Measurements from ENCODE around the gene TRPV5. TPM values are rescaled to one million over a fixed set of nuclear protein-coding genes. Genes with fewer than 3 reads are reported as not detected.

Gene TRPV5
- total RNA-seq, 4 donors from 2014 or later, result not detected

DNA sequence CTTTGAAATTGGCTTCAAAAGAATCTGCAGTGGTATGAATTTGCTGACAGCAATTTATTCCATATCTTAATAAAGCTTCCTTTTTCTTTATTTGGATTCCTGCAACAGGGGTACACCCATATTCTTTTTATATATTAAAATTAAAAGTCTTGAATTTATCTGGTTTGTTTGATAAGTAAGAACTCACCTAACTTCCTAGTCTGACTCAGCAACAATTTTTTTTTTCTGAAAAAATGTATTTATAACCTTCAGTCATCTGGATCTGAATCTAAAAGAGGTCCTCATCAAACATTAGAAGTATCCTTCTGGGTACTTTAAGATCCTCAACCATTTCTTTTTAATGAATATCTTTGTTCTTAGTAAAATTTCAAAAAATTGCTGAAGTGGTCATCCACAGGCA is 74.1 kb downstream of the TRPV5 start:
- Histone ChIP-seq H3K4me1 (peaks cover 8 to 24% of the 10 kb centered on the region in 2 donors), H3K4me3 (replicated peaks in 1 of 3) (no peak overlapping the region), H3K27me3 (no peaks in the 10 kb centered on the region), H3K27ac (no peak overlapping the region), H3K9me3 (no peaks in the 10 kb centered on the region), H3K36me3 (no peaks in the 10 kb centered on the region)
- intact Hi-C loops (cut with DNase I), result loop anchor here (10.0 kb wide), 1 partner anchor 145 kb away; no protein-coding TSS in a partner anchor
- no peak for TF ChIP-seq POLR2A (IDR thresholded peaks at IDR 0.05)
- TF ChIP-seq, protein P1, sequence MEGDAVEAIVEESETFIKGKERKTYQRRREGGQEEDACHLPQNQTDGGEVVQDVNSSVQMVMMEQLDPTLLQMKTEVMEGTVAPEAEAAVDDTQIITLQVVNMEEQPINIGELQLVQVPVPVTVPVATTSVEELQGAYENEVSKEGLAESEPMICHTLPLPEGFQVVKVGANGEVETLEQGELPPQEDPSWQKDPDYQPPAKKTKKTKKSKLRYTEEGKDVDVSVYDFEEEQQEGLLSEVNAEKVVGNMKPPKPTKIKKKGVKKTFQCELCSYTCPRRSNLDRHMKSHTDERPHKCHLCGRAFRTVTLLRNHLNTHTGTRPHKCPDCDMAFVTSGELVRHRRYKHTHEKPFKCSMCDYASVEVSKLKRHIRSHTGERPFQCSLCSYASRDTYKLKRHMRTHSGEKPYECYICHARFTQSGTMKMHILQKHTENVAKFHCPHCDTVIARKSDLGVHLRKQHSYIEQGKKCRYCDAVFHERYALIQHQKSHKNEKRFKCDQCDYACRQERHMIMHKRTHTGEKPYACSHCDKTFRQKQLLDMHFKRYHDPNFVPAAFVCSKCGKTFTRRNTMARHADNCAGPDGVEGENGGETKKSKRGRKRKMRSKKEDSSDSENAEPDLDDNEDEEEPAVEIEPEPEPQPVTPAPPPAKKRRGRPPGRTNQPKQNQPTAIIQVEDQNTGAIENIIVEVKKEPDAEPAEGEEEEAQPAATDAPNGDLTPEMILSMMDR (IDR thresholded peaks at IDR 0.05), result no peak
- no peak for DNase-seq

Other genes with a start within 250 kb of the TRPV5 start
- gene PRSS1, start 184.3 kb downstream of the TRPV5 start, total RNA-seq, result 1 to 10 TPM in 1 of 4 donors, not detected in 3; 1.2 TPM
- gene PRSS2, start 162.8 kb downstream of the TRPV5 start, total RNA-seq, result not detected
- 10 to 100 TPM; 20.0 to 46.2 (median 27.4) TPM for gene EPHB6, start 78.7 kb downstream of the TRPV5 start, total RNA-seq
- gene TRPV6, start 48.0 kb downstream of the TRPV5 start, total RNA-seq, result 1 to 10 TPM in 2 of 4 donors, under 1 TPM in 2; 0.25 to 2.9 (median 1.2) TPM
- gene LLCFC1, start 5.7 kb upstream of the TRPV5 start, total RNA-seq, result under 1 TPM in 1 of 4 donors, not detected in 3; 0.67 TPM
- 1 to 10 TPM in 1 of 4 donors, under 1 TPM in 3; 0.29 to 2.0 (median 0.49) TPM for gene KEL, start 28.6 kb upstream of the TRPV5 start, total RNA-seq
- gene OR9A2, start 93.4 kb upstream of the TRPV5 start, total RNA-seq, result 1 to 10 TPM in 1 of 4 donors, not detected in 3; 1.2 TPM
- not detected for gene OR6V1, start 118.6 kb upstream of the TRPV5 start, total RNA-seq
- not detected for gene PIP, start 198.3 kb upstream of the TRPV5 start, total RNA-seq
- gene TAS2R39, start 249.7 kb upstream of the TRPV5 start, total RNA-seq, result not detected